Left forelimb (tissue), 1 donor: ENCODE data around the gene PACC1.
"Not testable (repeated sequence)": the region's sequence is repeated elsewhere in the genome, so short reads cannot be mapped to it uniquely, and the experiment has no call there.

Experiments
- DNase-seq: peaks from one replicate; pipeline ENCODE4 v3.0.0-alpha.2; 2018; ENCODE audit warnings: low spot score

Gene PACC1

GRCh38 chr1:212326541-212326940, 88.1 kb downstream of the PACC1 start:
- DNase-seq = no peak

- DNase-seq = no peak
These were observed 91.6 kb downstream of the PACC1 start for GRCh38 chr1:212323066-212323465.

GRCh38 chr1:212321031-212321430, 93.7 kb downstream of the PACC1 start:
- DNase-seq = not testable (repeated sequence)

- no peak for DNase-seq
These were observed 96.8 kb downstream of the PACC1 start for GRCh38 chr1:212317916-212318315.

GRCh38 chr1:212315907-212316306, 98.8 kb downstream of the PACC1 start:
- no peak for DNase-seq

- no peak for DNase-seq
These were observed 99.5 kb downstream of the PACC1 start for GRCh38 chr1:212315184-212315583.
